Sigmoid colon (tissue), 4 donors: Measurements from ENCODE around the gene ZSWIM6.

Experiments
- POLR2A ChIP-seq, 2 donors: fragments of 450-650 bp; IDR thresholded peaks; one replicate each; pipeline ENCODE4 v1.6.1; 2016; ENCODE audit warnings: antibody characterized with exemption in 2 of 2, mild to moderate bottlenecking in 2 of 2, moderate library complexity in 2 of 2
- POLR2AphosphoS5 ChIP-seq, 4 donors: sonication (generic); formaldehyde crosslinking; IDR thresholded peaks; one replicate each; pipeline ENCODE4 v1.6.1; 2017; ENCODE audit warnings: antibody characterized with exemption in 4 of 4
- TF ChIP-seq, protein P1 (sequence below), 4 experiments: fragments of 450-650 bp in 3 of 4; fragments of 200-600 bp in 1 of 4; IDR thresholded peaks; one replicate each; pipeline ENCODE4 v1.5.1; 2016 to 2019; ENCODE audit warnings: antibody characterized with exemption in 4 of 4, mild to moderate bottlenecking in 3 of 4, moderate library complexity in 2 of 4

DNA sequence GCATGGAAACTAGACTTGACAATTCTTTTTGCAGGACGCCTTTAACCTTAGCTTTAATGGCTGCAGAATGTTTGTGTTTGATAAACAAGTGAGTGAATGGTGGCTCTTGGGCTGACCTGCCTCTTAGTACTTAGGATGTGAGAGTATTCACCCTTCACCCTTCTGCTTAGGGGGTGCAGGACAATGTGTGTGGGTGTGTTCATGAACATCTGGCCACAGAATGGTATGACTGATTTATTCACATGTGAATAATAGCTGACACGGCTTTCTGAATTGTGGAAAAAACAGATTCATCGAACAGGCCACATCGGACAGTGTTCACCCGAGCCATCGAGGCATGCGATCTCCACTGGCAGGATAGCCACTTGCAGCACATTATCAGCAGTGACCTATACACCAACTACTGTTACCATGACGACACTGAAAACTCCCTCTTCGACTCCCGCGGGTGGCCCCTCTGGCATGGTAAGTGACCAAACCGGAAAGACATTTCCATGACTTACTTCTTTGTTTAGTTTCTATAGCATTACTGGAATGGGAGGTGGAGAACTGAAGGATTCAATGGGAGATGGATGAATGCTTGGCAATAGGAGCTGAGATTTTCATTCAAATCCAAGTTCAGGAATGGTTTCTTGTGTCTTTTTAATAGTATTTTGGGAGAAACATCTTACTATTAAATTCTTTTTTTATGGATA lies 193.6 kb downstream of the ZSWIM6 start:
- TF ChIP-seq POLR2A (IDR thresholded peaks at IDR 0.05) = no peak
- TF ChIP-seq POLR2AphosphoS5 (IDR thresholded peaks at IDR 0.05) = no peak
- TF ChIP-seq, protein P1, sequence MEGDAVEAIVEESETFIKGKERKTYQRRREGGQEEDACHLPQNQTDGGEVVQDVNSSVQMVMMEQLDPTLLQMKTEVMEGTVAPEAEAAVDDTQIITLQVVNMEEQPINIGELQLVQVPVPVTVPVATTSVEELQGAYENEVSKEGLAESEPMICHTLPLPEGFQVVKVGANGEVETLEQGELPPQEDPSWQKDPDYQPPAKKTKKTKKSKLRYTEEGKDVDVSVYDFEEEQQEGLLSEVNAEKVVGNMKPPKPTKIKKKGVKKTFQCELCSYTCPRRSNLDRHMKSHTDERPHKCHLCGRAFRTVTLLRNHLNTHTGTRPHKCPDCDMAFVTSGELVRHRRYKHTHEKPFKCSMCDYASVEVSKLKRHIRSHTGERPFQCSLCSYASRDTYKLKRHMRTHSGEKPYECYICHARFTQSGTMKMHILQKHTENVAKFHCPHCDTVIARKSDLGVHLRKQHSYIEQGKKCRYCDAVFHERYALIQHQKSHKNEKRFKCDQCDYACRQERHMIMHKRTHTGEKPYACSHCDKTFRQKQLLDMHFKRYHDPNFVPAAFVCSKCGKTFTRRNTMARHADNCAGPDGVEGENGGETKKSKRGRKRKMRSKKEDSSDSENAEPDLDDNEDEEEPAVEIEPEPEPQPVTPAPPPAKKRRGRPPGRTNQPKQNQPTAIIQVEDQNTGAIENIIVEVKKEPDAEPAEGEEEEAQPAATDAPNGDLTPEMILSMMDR (IDR thresholded peaks at IDR 0.05) = no peak
